ENCODE data around the gene C17orf50. TPM values are rescaled to one million over a fixed set of nuclear protein-coding genes. Genes with fewer than 3 reads are reported as not detected.

The C17orf50 gene
- polyA plus RNA-seq, 1 donor (not counting 4 experiments of a cell fraction or from before 2014, with no cell fraction given), result not detected

- Histone ChIP-seq H3K4me2 (ENCODE audit: control insufficient read depth, extremely low read depth, insufficient read depth, low read depth, low read length) (peak overlapping the region; percentile 89), H3K9ac (ENCODE audit: control insufficient read depth, extremely low read depth, insufficient read depth, low read length) (peak overlapping the region; percentile 22), H3K79me2 (ENCODE audit: control insufficient read depth, insufficient read depth, low read length) (no peaks in the 10 kb centered on the region), H2AFZ (ENCODE audit: control insufficient read depth, low read length) (peak overlapping the region; percentile 80), H3K36me3 (ENCODE audit: control insufficient read depth in 2 of 2, extremely low read depth in 1 of 2, insufficient read depth in 2 of 2, low read length in 2 of 2) (no peaks in the 10 kb centered on the region), H3K4me3 (ENCODE audit: control insufficient read depth in 2 of 3, extremely low read depth in 1 of 3, insufficient read depth in 2 of 3, low read depth in 1 of 3, low read length in 3 of 3) (peak overlapping the region; percentile 30 to 51 (median 48)), H4K20me1 (ENCODE audit: control insufficient read depth, extremely low read depth, insufficient read depth, low read length) (no peaks in the 10 kb centered on the region), H3K9me3 (ENCODE audit: control insufficient read depth, low read depth, low read length) (no peaks in the 10 kb centered on the region), H3K4me1 (ENCODE audit: control insufficient read depth, extremely low read depth, insufficient read depth, low read length) (peaks cover 6% of the 10 kb centered on the region), H3K9me1 (ENCODE audit: control insufficient read depth, extremely low read depth, insufficient read depth, low read length) (no peaks in the 10 kb centered on the region), H3K27me3 (ENCODE audit: control insufficient read depth, extremely low read depth, insufficient read depth, low read length) (no peaks in the 10 kb centered on the region), H3K27ac (ENCODE audit: control insufficient read depth, insufficient read depth, low read length) (no peak overlapping the region)
- dilution Hi-C loops (cut with MboI; ENCODE audit: extremely low pct_ligation_motif_present, low sequenced_read_pairs), result no loop called here
- FAIRE-seq, result no peak
- no peak for TF ChIP-seq CTCF (optimal IDR thresholded peaks at IDR 0.05 in 1 of 3, IDR thresholded peaks at IDR 0.05 in 1 of 3, conservative IDR thresholded peaks at IDR 0.05 in 1 of 3; ENCODE audit: extremely low read depth in 1 of 3, insufficient read depth in 2 of 3, low read length in 3 of 3)
- no peak for TF ChIP-seq EZH2 (IDR thresholded peaks at IDR 0.05; ENCODE audit: low read length)
- no peak for DNase-seq (ENCODE audit: low read depth, low spot score)
Observed at GRCh38 chr17:35763767-35764122, 3.1 kb downstream of the C17orf50 start.

- Histone ChIP-seq H3K4me2 (ENCODE audit: control insufficient read depth, extremely low read depth, insufficient read depth, low read depth, low read length) (peak overlapping the region; percentile 89), H3K27ac (ENCODE audit: control insufficient read depth, insufficient read depth, low read length) (no peak overlapping the region), H3K79me2 (ENCODE audit: control insufficient read depth, insufficient read depth, low read length) (no peaks in the 10 kb centered on the region), H3K9ac (ENCODE audit: control insufficient read depth, extremely low read depth, insufficient read depth, low read length) (peak overlapping the region; percentile 22), H3K27me3 (ENCODE audit: control insufficient read depth, extremely low read depth, insufficient read depth, low read length) (no peaks in the 10 kb centered on the region), H3K4me3 (ENCODE audit: control insufficient read depth in 2 of 3, extremely low read depth in 1 of 3, insufficient read depth in 2 of 3, low read depth in 1 of 3, low read length in 3 of 3) (peak overlapping the region; percentile 30 to 51 (median 48)), H2AFZ (ENCODE audit: control insufficient read depth, low read length) (peak overlapping the region; percentile 80), H3K4me1 (ENCODE audit: control insufficient read depth, extremely low read depth, insufficient read depth, low read length) (peaks cover 6% of the 10 kb centered on the region), H3K9me1 (ENCODE audit: control insufficient read depth, extremely low read depth, insufficient read depth, low read length) (no peaks in the 10 kb centered on the region), H3K9me3 (ENCODE audit: control insufficient read depth, low read depth, low read length) (no peaks in the 10 kb centered on the region), H4K20me1 (ENCODE audit: control insufficient read depth, extremely low read depth, insufficient read depth, low read length) (no peaks in the 10 kb centered on the region), H3K36me3 (ENCODE audit: control insufficient read depth in 2 of 2, extremely low read depth in 1 of 2, insufficient read depth in 2 of 2, low read length in 2 of 2) (no peaks in the 10 kb centered on the region)
- dilution Hi-C loops (cut with MboI; ENCODE audit: extremely low pct_ligation_motif_present, low sequenced_read_pairs), result no loop called here
- TF ChIP-seq EZH2 (IDR thresholded peaks at IDR 0.05; ENCODE audit: low read length), result no peak
- peak; percentile 68 to 99 (median 98) for TF ChIP-seq CTCF (optimal IDR thresholded peaks at IDR 0.05 in 1 of 3, IDR thresholded peaks at IDR 0.05 in 1 of 3, conservative IDR thresholded peaks at IDR 0.05 in 1 of 3; ENCODE audit: extremely low read depth in 1 of 3, insufficient read depth in 2 of 3, low read length in 3 of 3)
- FAIRE-seq (no peak), DNase-seq (ENCODE audit: low read depth, low spot score) (no peak)
Observed at GRCh38 chr17:35764123-35764991, 3.7 kb downstream of the C17orf50 start.
